H1 (cell line): Measurements from ENCODE around the gene DHX58. TPM values are rescaled to one million over a fixed set of nuclear protein-coding genes. Genes with fewer than 3 reads are reported as not detected.

Experiments used
- CTCF ChIA-PET: fragments of 300-600 bp; sonication (Branson Sonifier 250); formaldehyde crosslinking; loops from one replicate; lab custom pipeline; 2021; ENCODE audit not compliant: partially characterized antibody; lab: Charles Lee
- POLR2A ChIA-PET: fragments of 300-600 bp; sonication (Branson Sonifier 250); formaldehyde crosslinking; loops from one replicate; lab custom pipeline; 2021; ENCODE audit warnings: inconsistent platforms; ENCODE audit not compliant: partially characterized antibody; lab: Charles Lee
- DNase-seq, 2 experiments: peaks; one replicate each; pipeline versions ENCODE4 v3.0.0 to v3.0.0-alpha.2; 2010 to 2022; ENCODE audit warnings: low spot score in 2 of 2, low read depth in 1 of 2, mixed read lengths in 1 of 2
- FAIRE-seq: peaks from 2 replicates; lab custom pipeline; 2011; peaks lifted over from hg19 to GRCh38; lab: Jason Lieb, UNC
- H2AFZ ChIP-seq: 2 replicates; pipeline ENCODE4 v1.8.1; 2012; ENCODE audit warnings: low read length, inconsistent platforms
- H2AK5ac ChIP-seq: 2 replicates; pipeline ENCODE4 v1.6.1; 2013; ENCODE audit warnings: low read depth, low read length
- H2BK120ac ChIP-seq: replicated peaks from 2 replicates; pipeline ENCODE3; 2013; ENCODE audit warnings: low read depth, low read length, inconsistent platforms
- H2BK12ac ChIP-seq: 2 replicates; pipeline ENCODE4 v1.6.1; 2013; ENCODE audit warnings: low read depth, low read length
- H2BK15ac ChIP-seq: 2 replicates; pipeline ENCODE4 v1.6.1; 2013; ENCODE audit warnings: low read length
- H2BK20ac ChIP-seq: 2 replicates; pipeline ENCODE4 v1.6.1; 2013; ENCODE audit warnings: low read length
- H2BK5ac ChIP-seq: 2 replicates; pipeline ENCODE4 v1.6.1; 2013; ENCODE audit warnings: low read depth, low read length
- H3K14ac ChIP-seq: 2 replicates; pipeline ENCODE4 v1.6.1; 2013; ENCODE audit warnings: inconsistent platforms; ENCODE audit not compliant: insufficient read length
- H3K18ac ChIP-seq: 2 replicates; pipeline ENCODE4 v1.6.1; 2013; ENCODE audit warnings: low read length; ENCODE audit errors: extremely low read depth
- H3K23ac ChIP-seq: 2 replicates; pipeline ENCODE4 v1.6.1; 2013; ENCODE audit warnings: inconsistent platforms; ENCODE audit not compliant: insufficient read length
- H3K23me2 ChIP-seq: 2 replicates; pipeline ENCODE4 v1.6.1; 2013; ENCODE audit warnings: low read depth, low read length
- H3K27ac ChIP-seq: 2 replicates; pipeline ENCODE4 v1.6.1; 2011; ENCODE audit warnings: low read depth, low read length, inconsistent platforms
- H3K27me3 ChIP-seq, 4 experiments: replicated peaks in 1 of 4; 1 replicate in 1 of 4; 2 replicates in 3 of 4; pipeline versions ENCODE4 v1.6.1 to v1.8.1; 2011 to 2013; ENCODE audit warnings: low read length in 3 of 4, mild to moderate bottlenecking in 3 of 4, inconsistent platforms in 2 of 4, mixed read lengths in 2 of 4, moderate library complexity in 1 of 4; ENCODE audit not compliant: control insufficient read depth in 3 of 4, insufficient read depth in 3 of 4; ENCODE audit errors: extremely low read depth in 1 of 4
- H3K36me3 ChIP-seq, 4 experiments: 2 replicates each; pipeline versions ENCODE4 v1.6.1 to v1.8.1; 2011 to 2013; ENCODE audit warnings: mild to moderate bottlenecking in 4 of 4, low read length in 3 of 4, moderate library complexity in 2 of 4, control low read depth in 1 of 4, inconsistent platforms in 1 of 4; ENCODE audit not compliant: insufficient read depth in 4 of 4, control insufficient read depth in 2 of 4
- H3K4ac ChIP-seq: replicated peaks from 2 replicates; pipeline ENCODE3; 2013; ENCODE audit warnings: low read length, low read depth, mixed read lengths, inconsistent platforms; ENCODE audit not compliant: insufficient read length
- H3K4me1 ChIP-seq, 4 experiments: replicated peaks in 1 of 4; 1 replicate in 1 of 4; 2 replicates in 3 of 4; pipeline versions ENCODE4 v1.6.1 to v1.8.1; 2011 to 2013; ENCODE audit warnings: low read length in 3 of 4, inconsistent platforms in 2 of 4, mixed read lengths in 1 of 4; ENCODE audit not compliant: insufficient read depth in 4 of 4, control insufficient read depth in 3 of 4
- H3K4me2 ChIP-seq, 2 experiments: 2 replicates each; pipeline versions ENCODE4 v1.6.1 to v1.8.1; 2011 to 2013; ENCODE audit warnings: low read depth in 2 of 2, low read length in 2 of 2, control low read depth in 1 of 2, inconsistent platforms in 1 of 2, mild to moderate bottlenecking in 1 of 2; ENCODE audit not compliant: insufficient read depth in 1 of 2
- H3K4me3 ChIP-seq, 4 experiments: fragments of 200-600, 300-600 bp in 1 of 4; sonication (generic), shearing (Covaris generic), sonication (Bioruptor Twin) in 1 of 4; 2 replicates each; pipeline versions ENCODE4 v1.5.1 to v1.8.1; 2011 to 2016; ENCODE audit warnings: low read length in 4 of 4, low read depth in 3 of 4, control low read depth in 2 of 4, inconsistent platforms in 2 of 4, mild to moderate bottlenecking in 2 of 4, mixed read lengths in 1 of 4, moderate library complexity in 1 of 4; ENCODE audit not compliant: insufficient read depth in 2 of 4; ENCODE audit errors: extremely low read depth in 1 of 4
- H3K56ac ChIP-seq: replicated peaks from 2 replicates; pipeline ENCODE3; 2013; ENCODE audit warnings: low read depth, mild to moderate bottlenecking, mixed read lengths, low read length, inconsistent platforms; ENCODE audit not compliant: insufficient read length
- H3K79me1 ChIP-seq: 2 replicates; pipeline ENCODE4 v1.6.1; 2013; ENCODE audit warnings: low read depth, low read length, control low read depth
- H3K79me2 ChIP-seq, 2 experiments: 2 replicates each; pipeline versions ENCODE4 v1.6.1 to v1.8.1; 2012 to 2013; ENCODE audit warnings: low read length in 2 of 2, mild to moderate bottlenecking in 2 of 2, inconsistent platforms in 1 of 2; ENCODE audit not compliant: insufficient read depth in 2 of 2, control insufficient read depth in 1 of 2
- H3K9ac ChIP-seq, 4 experiments: replicated peaks in 1 of 4; 1 replicate in 1 of 4; 2 replicates in 3 of 4; pipeline versions ENCODE4 v1.6.1 to v1.8.1; 2011 to 2013; ENCODE audit warnings: low read depth in 3 of 4, low read length in 3 of 4, control low read depth in 2 of 4, mild to moderate bottlenecking in 2 of 4, moderate library complexity in 2 of 4, inconsistent platforms in 1 of 4; ENCODE audit errors: extremely low read depth in 1 of 4
- H3K9me3 ChIP-seq, 2 experiments: 2 replicates each; pipeline versions ENCODE4 v1.6.1 to v1.8.1; 2012 to 2013; ENCODE audit warnings: mild to moderate bottlenecking in 2 of 2, moderate library complexity in 2 of 2, control low read depth in 1 of 2, inconsistent platforms in 1 of 2, low read depth in 1 of 2, low read length in 1 of 2, mixed read lengths in 1 of 2; ENCODE audit not compliant: insufficient read depth in 2 of 2
- H4K20me1 ChIP-seq, 2 experiments: replicated peaks in 1 of 2; 2 replicates each; pipeline versions ENCODE3 to v1.8.1; 2011 to 2013; ENCODE audit warnings: inconsistent platforms in 2 of 2, low read length in 2 of 2, mild to moderate bottlenecking in 1 of 2; ENCODE audit not compliant: insufficient read depth in 2 of 2, control insufficient read depth in 1 of 2
- H4K5ac ChIP-seq: 2 replicates; pipeline ENCODE4 v1.6.1; 2013; ENCODE audit warnings: low read length, low read depth, mixed read lengths, inconsistent platforms; ENCODE audit not compliant: insufficient read length
- H4K8ac ChIP-seq: 2 replicates; pipeline ENCODE4 v1.8.0; 2013; ENCODE audit warnings: mild to moderate bottlenecking, moderate library complexity, low read length, inconsistent platforms; ENCODE audit not compliant: insufficient read depth; ENCODE audit errors: extremely low read depth
- H4K91ac ChIP-seq: replicated peaks from 2 replicates; pipeline ENCODE3; 2013; ENCODE audit warnings: low read length, mixed read lengths, inconsistent platforms; ENCODE audit not compliant: insufficient read length
- BCL11A ChIP-seq, 2 experiments: IDR thresholded peaks; one replicate each; pipeline ENCODE4 v1.6.1; 2011; ENCODE audit warnings: low read depth in 2 of 2, low read length in 2 of 2, mild to moderate bottlenecking in 2 of 2
- WGBS, 2 experiments: shearing (Covaris generic) in 1 of 2; methylation state at CpG; one replicate each; pipeline versions ENCODE4 v1.1.6 to v1.1.7; 2013 to 2015; ENCODE audit warnings: low lambda C conversion rate in 2 of 2, mixed read lengths in 2 of 2, inconsistent platforms in 1 of 2, low coverage in 1 of 2, missing lambda C conversion rate in 1 of 2; ENCODE audit not compliant: insufficient replicate concordance in 2 of 2, insufficient coverage in 1 of 2, insufficient read length in 1 of 2; ENCODE audit errors: extremely low coverage in 1 of 2, missing lambda C conversion rate in 1 of 2; 5-methylcytosine and 5-hydroxymethylcytosine counted together
- polyA plus RNA-seq, 7 experiments: library from polyadenylated mRNA; depleted of rRNA in 3 of 7; stranded (reverse) in 5 of 7; unstranded in 2 of 7; fragments of >200 nt in 5 of 7; fragments of 200-250 nt in 2 of 7; gene quantifications; 1 replicate in 5 of 7; 2 replicates in 1 of 7; 4 replicates in 1 of 7; pipeline versions ENCODE4 v1.2.1 to v1.2.3, GENCODE V29; 2011 to 2013; ENCODE audit warnings: missing spikeins in 2 of 7, mixed read lengths in 2 of 7
- total RNA-seq: library from RNA; stranded (reverse); fragmentation: NEBNext Ultra II Directional; extraction: Animal tissue kit (Norgen Biotek cat#: 25700); gene quantifications from 2 replicates; pipeline ENCODE4 v1.2.1, GENCODE V29; 2021
- TF ChIP-seq, protein P1 (sequence below): IDR thresholded peaks from 2 replicates; pipeline ENCODE4 v1.6.1; 2012; ENCODE audit warnings: inconsistent platforms

The DHX58 gene
- total and polyA plus RNA-seq, 2 of the 8 experiments (the other 6 are each of a cell fraction or from before 2014, with no cell fraction given), result 5.6 to 9.9 TPM

DNA sequence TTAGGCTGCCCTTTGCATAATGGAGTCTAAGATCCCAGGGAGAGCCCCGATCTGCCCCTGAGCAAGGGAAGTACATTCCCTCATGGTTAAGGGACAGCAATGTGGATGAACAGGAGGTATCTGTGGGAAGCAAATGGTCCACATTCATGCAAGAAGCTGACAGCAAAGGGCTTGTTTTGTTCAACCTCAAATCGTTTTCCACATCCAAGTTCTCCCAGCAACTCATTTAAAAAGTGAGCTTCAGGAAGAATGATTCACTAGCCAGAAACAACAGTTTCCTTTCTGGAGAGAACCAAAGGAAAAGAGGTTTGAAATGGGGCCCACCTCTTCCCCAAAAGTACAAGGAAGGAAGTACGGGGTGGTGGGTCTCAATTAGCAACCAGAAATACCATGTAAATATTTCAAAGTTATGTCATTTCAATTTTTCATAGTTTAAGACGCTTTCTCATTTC, 19.5 kb upstream of the DHX58 start:
- H3K9me3 ChIP-seq, result no peaks in the 10 kb centered on the region
- no peak overlapping the region for H2BK20ac ChIP-seq
- peaks cover 3% of the 10 kb centered on the region; the same call in 1 of the 2 replicates for H3K23me2 ChIP-seq
- H2AK5ac ChIP-seq, result no peak overlapping the region
- peaks cover 11 to 20% of the 10 kb centered on the region in 2 experiments for H4K20me1 ChIP-seq
- H3K79me1 ChIP-seq, result peaks cover 14% of the 10 kb centered on the region
- H4K5ac ChIP-seq, result no peak overlapping the region
- H3K27ac ChIP-seq, result no peak overlapping the region
- TF ChIP-seq, protein P1, sequence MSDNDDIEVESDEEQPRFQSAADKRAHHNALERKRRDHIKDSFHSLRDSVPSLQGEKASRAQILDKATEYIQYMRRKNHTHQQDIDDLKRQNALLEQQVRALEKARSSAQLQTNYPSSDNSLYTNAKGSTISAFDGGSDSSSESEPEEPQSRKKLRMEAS, result no peak
- TF ChIP-seq BCL11A (IDR thresholded peaks at IDR 0.05; ENCODE audit: low read depth in 2 of 2, low read length in 2 of 2), result no peak
- H3K9ac ChIP-seq, result no peak overlapping the region; a peak in 1 of 7 replicates
- no peaks in the 10 kb centered on the region for H3K27me3 ChIP-seq
- H3K4ac ChIP-seq, result no peak overlapping the region
- H3K36me3 ChIP-seq, result peaks cover 4 to 29% (median 19%) of the 10 kb centered on the region in 4 experiments
- no peak overlapping the region for H4K91ac ChIP-seq
- H2AFZ ChIP-seq, result no peak overlapping the region
- no peak overlapping the region for H3K23ac ChIP-seq
- H2BK15ac ChIP-seq, result no peak overlapping the region
- FAIRE-seq (no peak), DNase-seq (no peak)
- H3K4me1 ChIP-seq, result peaks cover 0 to 6% (median 1%) of the 10 kb centered on the region in 4 experiments; a peak in 3 of 7 replicates
- POLR2A ChIA-PET, result interaction anchor here (0.6 to 1.8 kb wide), 5 partner anchors 10 to 153 kb away, joined by 3 to 6 read pairs (median 4); partner anchors contain the start of genes HSPB9 and KAT2A
- WGBS, 2 experiments, result 76% methylated on average over 4 of the region's 4 CpGs; no CpG with 5 or more reads in 1 of the 2 experiments
- no peak overlapping the region for H4K8ac ChIP-seq
- no peak overlapping the region for H3K4me2 ChIP-seq
- peaks cover 0 to 32% of the 10 kb centered on the region in 2 experiments; a peak in 2 of 4 replicates for H3K79me2 ChIP-seq
- no peak overlapping the region for H3K18ac ChIP-seq
- no peak overlapping the region for H2BK5ac ChIP-seq
- no peak overlapping the region for H3K56ac ChIP-seq
- CTCF ChIA-PET, result interaction anchor here (0.5 to 11.7 kb wide), 9 partner anchors 10 to 197 kb away, joined by 3 to 97 read pairs (median 3); partner anchors contain the start of genes GHDC, HSPB9 and KAT2A
- no peak overlapping the region for H3K4me3 ChIP-seq
- H2BK12ac ChIP-seq, result no peak overlapping the region
- no peak overlapping the region for H2BK120ac ChIP-seq
- H3K14ac ChIP-seq, result no peak overlapping the region
